IMR-90 (cell line): ENCODE results near the gene ORM1. TPM values are rescaled to one million over a fixed set of nuclear protein-coding genes. Genes with fewer than 3 reads are reported as not detected.

Experiments
- ATAC-seq: fragments of 200-7000 bp; cut with Tn5 transposase; 2 replicates; pipeline ENCODE4 v1.9.1; 2020; ENCODE audit warnings: low read depth, mild to moderate bottlenecking, moderate library complexity
- BruUV-seq: library from RNA; stranded (reverse); fragments of 400-500 nt; replicated peaks from 2 replicates; lab custom pipeline; 2021; lab: Mats Ljungman, UMichigan
- CTCF ChIA-PET: fragments of 300-600 bp; formaldehyde crosslinking; extraction: SDS; loops from one replicate; lab custom pipeline; 2021; ENCODE audit warnings: antibody characterized with exemption; lab: Yijun Ruan, JAX
- POLR2A ChIA-PET: fragments of 300-600 bp; sonication (Branson Sonifier 250); formaldehyde crosslinking; loops from one replicate; lab custom pipeline; 2022; ENCODE audit warnings: antibody characterized with exemption; ENCODE audit not compliant: unreplicated experiment; lab: Charles Lee
- DNase-seq: peaks from one replicate; pipeline ENCODE4 v3.0.0; 2013
- H2AFZ ChIP-seq: replicated peaks from 2 replicates; pipeline ENCODE3; 2013; ENCODE audit warnings: low read length, mild to moderate bottlenecking; ENCODE audit not compliant: poor library complexity
- H2AK5ac ChIP-seq: 2 replicates; pipeline ENCODE4 v1.6.1; 2013; ENCODE audit warnings: low read depth, low read length, inconsistent platforms
- H2AK9ac ChIP-seq: replicated peaks from 2 replicates; pipeline ENCODE3; 2013; ENCODE audit warnings: mild to moderate bottlenecking, low read depth, low read length, moderate library complexity; ENCODE audit not compliant: poor library complexity
- H2BK120ac ChIP-seq: 2 replicates; pipeline ENCODE4 v1.6.1; 2013; ENCODE audit warnings: low read depth, low read length, inconsistent platforms
- H2BK15ac ChIP-seq: 3 replicates; pipeline ENCODE4 v1.6.1; 2013; ENCODE audit warnings: low read depth, low read length, inconsistent platforms
- H2BK20ac ChIP-seq: 2 replicates; pipeline ENCODE4 v1.6.1; 2013; ENCODE audit warnings: low read depth, mild to moderate bottlenecking, inconsistent platforms, low read length, moderate library complexity
- H2BK5ac ChIP-seq: 2 replicates; pipeline ENCODE4 v1.6.1; 2013; ENCODE audit warnings: mild to moderate bottlenecking, low read depth, low read length, inconsistent platforms; ENCODE audit not compliant: poor library complexity, severe bottlenecking
- H3K14ac ChIP-seq: replicated peaks from 2 replicates; pipeline ENCODE4 v1.6.1; 2013; ENCODE audit warnings: low read depth, low read length, inconsistent platforms
- H3K18ac ChIP-seq: 2 replicates; pipeline ENCODE4 v1.6.1; 2013; ENCODE audit warnings: low read depth, low read length, control low read depth
- H3K23ac ChIP-seq: 2 replicates; pipeline ENCODE4 v1.6.1; 2013; ENCODE audit warnings: low read depth, low read length, inconsistent platforms
- H3K27ac ChIP-seq: 2 replicates; pipeline ENCODE4 v1.5.1; 2013; ENCODE audit warnings: mild to moderate bottlenecking, control low read depth, low read length; ENCODE audit not compliant: insufficient read depth
- H3K27me3 ChIP-seq: 2 replicates; pipeline ENCODE4 v1.6.1; 2013; ENCODE audit warnings: low read length; ENCODE audit not compliant: control insufficient read depth, insufficient read depth
- H3K36me3 ChIP-seq: 2 replicates; pipeline ENCODE4 v1.6.1; 2013; ENCODE audit warnings: low read length, mixed read lengths; ENCODE audit not compliant: control insufficient read depth, insufficient read depth
- H3K4ac ChIP-seq: 2 replicates; pipeline ENCODE4 v1.6.1; 2013; ENCODE audit warnings: low read depth, low read length, inconsistent platforms
- H3K4me1 ChIP-seq: 2 replicates; pipeline ENCODE4 v1.6.1; 2013; ENCODE audit warnings: low read length, mixed read lengths; ENCODE audit not compliant: control insufficient read depth, insufficient read depth
- H3K4me2 ChIP-seq: 2 replicates; pipeline ENCODE4 v1.6.1; 2013; ENCODE audit warnings: low read depth, mild to moderate bottlenecking, control low read depth, low read length, moderate library complexity
- H3K4me3 ChIP-seq: 2 replicates; pipeline ENCODE4 v1.5.1; 2013; ENCODE audit warnings: low read depth, mild to moderate bottlenecking, control low read depth, low read length, moderate library complexity; ENCODE audit not compliant: insufficient read depth
- H3K56ac ChIP-seq: 2 replicates; pipeline ENCODE4 v1.6.1; 2013; ENCODE audit warnings: low read length, inconsistent platforms; ENCODE audit not compliant: insufficient read depth; ENCODE audit errors: extremely low read depth
- H3K79me1 ChIP-seq, 2 experiments: 2 replicates each; pipeline ENCODE4 v1.6.1; 2013; ENCODE audit warnings: low read length in 2 of 2, inconsistent platforms in 1 of 2, low read depth in 1 of 2
- H3K9ac ChIP-seq: 2 replicates; pipeline ENCODE4 v1.6.1; 2013; ENCODE audit warnings: low read depth, low read length, control low read depth
- H3K9me1 ChIP-seq: 2 replicates; pipeline ENCODE4 v1.6.1; 2013; ENCODE audit warnings: low read length, inconsistent platforms; ENCODE audit not compliant: insufficient read depth
- H3K9me3 ChIP-seq: 2 replicates; pipeline ENCODE4 v1.6.1; 2013; ENCODE audit warnings: low read length; ENCODE audit not compliant: control insufficient read depth, insufficient read depth
- H4K20me1 ChIP-seq: 2 replicates; pipeline ENCODE4 v1.6.1; 2013; ENCODE audit warnings: low read length, inconsistent platforms; ENCODE audit not compliant: insufficient read depth
- H4K5ac ChIP-seq: 2 replicates; pipeline ENCODE4 v1.6.1; 2013; ENCODE audit warnings: mild to moderate bottlenecking, low read depth, low read length, control low read depth
- H4K8ac ChIP-seq, 2 experiments: 2 replicates each; pipeline ENCODE4 v1.6.1; 2013; ENCODE audit warnings: low read depth in 2 of 2, low read length in 2 of 2, control low read depth in 1 of 2, inconsistent platforms in 1 of 2
- H4K91ac ChIP-seq: 2 replicates; pipeline ENCODE4 v1.6.1; 2013; ENCODE audit warnings: low read depth, low read length, inconsistent platforms; ENCODE audit not compliant: insufficient read depth
- BHLHE40 ChIP-seq: fragments of 150-350 bp; IDR thresholded peaks from 2 replicates; pipeline ENCODE4 v1.6.1; 2016; ENCODE audit warnings: mild to moderate bottlenecking, low read depth, low read length
- CEBPB ChIP-seq: IDR thresholded peaks from 2 replicates; pipeline ENCODE4 v1.6.1; 2012; ENCODE audit warnings: low read depth, low read length, improper control_type of control experiment
- CHD1 ChIP-seq: IDR thresholded peaks from 2 replicates; pipeline ENCODE4 v1.6.1; 2012; ENCODE audit warnings: low read depth, low read length, improper control_type of control experiment
- CTCF ChIP-seq: conservative IDR thresholded peaks from 2 replicates; pipeline ENCODE4 v1.5.1; 2012; ENCODE audit warnings: mild to moderate bottlenecking, low read depth, low read length, improper control_type of control experiment
- ELK1 ChIP-seq: fragments of 150-350 bp; IDR thresholded peaks from 2 replicates; pipeline ENCODE4 v1.6.1; 2016; ENCODE audit warnings: low read depth, mild to moderate bottlenecking, low read length, moderate library complexity, borderline replicate concordance
- FOS ChIP-seq: fragments of 150-350 bp; IDR thresholded peaks from 2 replicates; pipeline ENCODE4 v1.6.1; 2016; ENCODE audit warnings: low read depth, low read length
- MAFK ChIP-seq: IDR thresholded peaks from 2 replicates; pipeline ENCODE4 v1.6.1; 2012; ENCODE audit warnings: low read depth, low read length, improper control_type of control experiment
- MAZ ChIP-seq: IDR thresholded peaks from 2 replicates; pipeline ENCODE4 v1.6.1; 2012; ENCODE audit warnings: low read depth, mild to moderate bottlenecking, low read length, improper control_type of control experiment, moderate library complexity, borderline replicate concordance
- MXI1 ChIP-seq: IDR thresholded peaks from 2 replicates; pipeline ENCODE4 v1.6.1; 2012; ENCODE audit warnings: low read depth, mild to moderate bottlenecking, low read length, moderate library complexity, borderline replicate concordance
- NFE2L2 ChIP-seq: fragments of 150-350 bp; IDR thresholded peaks from 2 replicates; pipeline ENCODE4 v1.6.1; 2016; ENCODE audit warnings: low read depth, mild to moderate bottlenecking, low read length
- POLR2A ChIP-seq: IDR thresholded peaks from 2 replicates; pipeline ENCODE4 v1.6.1; 2012; ENCODE audit warnings: mild to moderate bottlenecking, low read depth, low read length
- RAD21 ChIP-seq: IDR thresholded peaks from 2 replicates; pipeline ENCODE4 v1.6.1; 2012; ENCODE audit warnings: low read length, improper control_type of control experiment
- RCOR1 ChIP-seq: IDR thresholded peaks from 2 replicates; pipeline ENCODE4 v1.6.1; 2012; ENCODE audit warnings: mild to moderate bottlenecking, low read length, improper control_type of control experiment; ENCODE audit not compliant: insufficient replicate concordance
- RFX5 ChIP-seq: IDR thresholded peaks from 2 replicates; pipeline ENCODE4 v1.8.0; 2012; ENCODE audit warnings: low read depth, mild to moderate bottlenecking, low read length, moderate library complexity
- SMC3 ChIP-seq: fragments of 150-350 bp; IDR thresholded peaks from 2 replicates; pipeline ENCODE4 v1.6.1; 2016; ENCODE audit warnings: low read depth, mild to moderate bottlenecking, antibody characterized with exemption, low read length, moderate library complexity
- USF2 ChIP-seq: fragments of 150-350 bp; IDR thresholded peaks from 2 replicates; pipeline ENCODE4 v1.6.1; 2017; ENCODE audit warnings: mild to moderate bottlenecking, antibody characterized with exemption, low read length, low read depth
- WGBS, 2 experiments: methylation state at CpG; one replicate each; pipeline versions ENCODE4 v1.1.5 to v1.1.7; 2013; ENCODE audit warnings: missing lambda C conversion rate in 2 of 2; ENCODE audit not compliant: insufficient read length in 1 of 2; ENCODE audit errors: extremely low coverage in 2 of 2; 5-methylcytosine and 5-hydroxymethylcytosine counted together
- dilution Hi-C: fragments of 300-500 bp; cut with HindIII; formaldehyde crosslinking; loops from one replicate; pipeline ENCODE4 v1.14.3; 2018; ENCODE audit warnings: low sequenced_read_pairs; ENCODE audit not compliant: unreplicated experiment
- in situ Hi-C: fragments of 300-500 bp; cut with MboI; formaldehyde crosslinking; loops from 3 replicates; pipeline ENCODE4 v1.14.3; 2019; ENCODE audit warnings: low sequenced_read_pairs, inconsistent platforms, mixed read lengths
- intact Hi-C: fragments of 100-400 bp; cut with micrococcal nuclease; formaldehyde crosslinking; loops from 2 replicates; pipeline ENCODE4 v1.10.0; 2022
- polyA plus RNA-seq, 3 experiments: library from polyadenylated mRNA; depleted of rRNA; stranded (reverse); fragments of >200 nt; gene quantifications; 2 replicates each; pipeline ENCODE4 v1.2.3, GENCODE V29; 2012; ENCODE audit warnings: low replicate concordance in 1 of 3
- total RNA-seq: library from RNA; depleted of rRNA; stranded (reverse); fragments of >200 nt; gene quantifications from 2 replicates; pipeline ENCODE4 v1.2.3, GENCODE V29; 2012

ORM1 gene
- total and polyA plus RNA-seq, 2 of the 4 experiments (the other 2 are of a cell fraction) = 0.18 TPM; not detected in 1

GRCh38 chr9:114346146-114346545 lies 23.2 kb downstream of the ORM1 start:
- H3K27me3 ChIP-seq = no peaks in the 10 kb centered on the region
- H2AFZ ChIP-seq = no peak overlapping the region
- H2BK15ac ChIP-seq = no peak overlapping the region
- H3K27ac ChIP-seq = no peak overlapping the region
- in situ Hi-C loops (no loop called here), intact Hi-C loops (no loop called here), dilution Hi-C loops (no loop called here)
- H2BK5ac ChIP-seq = no peak overlapping the region
- CTCF ChIA-PET = interaction anchor here (0.6 kb wide), 1 partner anchor 28 kb away, joined by 4 read pairs; no protein-coding TSS in a partner anchor
- ATAC-seq (no peak), DNase-seq (no peak)
- no peak for TF ChIP-seq USF2
- TF ChIP-seq BHLHE40 = no peak
- TF ChIP-seq CEBPB = no peak
- TF ChIP-seq RCOR1 = no peak
- no peak for TF ChIP-seq MXI1
- no peak for TF ChIP-seq RAD21
- no peak for TF ChIP-seq MAFK
- TF ChIP-seq SMC3 = no peak
- TF ChIP-seq NFE2L2 = no peak
- no peak for TF ChIP-seq FOS
- no peak for TF ChIP-seq POLR2A
- TF ChIP-seq CHD1 = no peak
- no peak for TF ChIP-seq RFX5
- TF ChIP-seq CTCF = no peak
- TF ChIP-seq ELK1 = no peak
- TF ChIP-seq MAZ = no peak
- H2AK9ac ChIP-seq = no peak overlapping the region
- BruUV-seq = no TSS peak
- H2BK120ac ChIP-seq = no peak overlapping the region
- no peak overlapping the region for H3K4me3 ChIP-seq
- H3K36me3 ChIP-seq = peaks cover 69% of the 10 kb centered on the region
- no peak overlapping the region for H4K8ac ChIP-seq
- no peak overlapping the region for H3K9ac ChIP-seq
- no peak overlapping the region for H3K23ac ChIP-seq
- H3K4ac ChIP-seq = no peak overlapping the region
- no peak overlapping the region for H2AK5ac ChIP-seq
- POLR2A ChIA-PET = no interaction called here
- 94% methylated on average over 3 of the region's 11 CpGs; no CpG with 5 or more reads in 1 of the 2 experiments for WGBS, 2 experiments
- peaks cover 11% of the 10 kb centered on the region for H3K4me1 ChIP-seq
- no peak overlapping the region for H3K56ac ChIP-seq
- peaks cover 18% of the 10 kb centered on the region for H3K9me1 ChIP-seq
- peaks cover 7% of the 10 kb centered on the region; the same call in 1 of the 2 replicates for H4K20me1 ChIP-seq
- no peak overlapping the region for H4K5ac ChIP-seq
- no peaks in the 10 kb centered on the region for H3K9me3 ChIP-seq
- peaks cover 0 to 12% of the 10 kb centered on the region in 2 experiments; a peak in 1 of 4 replicates for H3K79me1 ChIP-seq
- H2BK20ac ChIP-seq = no peak overlapping the region
- H3K14ac ChIP-seq = no peak overlapping the region
- H3K4me2 ChIP-seq = no peak overlapping the region
- no peak overlapping the region for H4K91ac ChIP-seq
- no peak overlapping the region for H3K18ac ChIP-seq
